Endothelial cell of umbilical vein (primary cell): ENCODE results near the gene PTPRH. TPM values are rescaled to one million over a fixed set of nuclear protein-coding genes. Genes with fewer than 3 reads are reported as not detected.

Source experiments
- BruUV-seq: library from RNA; stranded (reverse); fragments of 400-500 nt; replicated peaks from 2 replicates; lab custom pipeline; 2021; lab: Mats Ljungman, UMichigan
- CTCF ChIA-PET: fragments of 300-600, 350-600 bp; sonication (Branson Sonifier 250); formaldehyde crosslinking; loops from one replicate; lab custom pipeline; 2021; ENCODE audit warnings: antibody characterized with exemption, inconsistent platforms; lab: Charles Lee
- POLR2A ChIA-PET: fragments of 300-600, 350-600 bp; sonication (Branson Sonifier 250); formaldehyde crosslinking; loops from one replicate; lab custom pipeline; 2021; ENCODE audit warnings: antibody characterized with exemption, inconsistent platforms; lab: Charles Lee
- DNase-seq: peaks from one replicate; pipeline ENCODE4 v3.0.0-alpha.2; 2011; ENCODE audit warnings: low read depth, low spot score
- FAIRE-seq: peaks from 2 replicates; lab custom pipeline; 2011; peaks lifted over from hg19 to GRCh38; lab: Jason Lieb, UNC
- H2AFZ ChIP-seq: 2 replicates; pipeline ENCODE4 v1.6.0; 2012; ENCODE audit warnings: low read depth, low read length, control low read depth, inconsistent platforms
- H3K27ac ChIP-seq: 2 replicates; pipeline ENCODE4 v1.5.1; 2011; ENCODE audit warnings: low read depth, mild to moderate bottlenecking, control low read depth, low read length, moderate library complexity; ENCODE audit not compliant: insufficient read depth
- H3K27me3 ChIP-seq, 2 experiments: 2 replicates each; pipeline versions ENCODE4 v1.6.0 to v1.6.1; 2011; ENCODE audit warnings: low read length in 2 of 2, mixed read lengths in 1 of 2; ENCODE audit not compliant: control insufficient read depth in 2 of 2, insufficient read depth in 2 of 2
- H3K36me3 ChIP-seq, 2 experiments: 2 replicates in 1 of 2; 3 replicates in 1 of 2; pipeline ENCODE4 v1.5.1; 2011; ENCODE audit warnings: low read length in 2 of 2, mild to moderate bottlenecking in 1 of 2, moderate library complexity in 1 of 2; ENCODE audit not compliant: control insufficient read depth in 2 of 2, insufficient read depth in 2 of 2; ENCODE audit errors: extremely low read depth in 1 of 2
- H3K4me1 ChIP-seq: 3 replicates; pipeline ENCODE4 v1.5.1; 2011; ENCODE audit warnings: mild to moderate bottlenecking, low read length; ENCODE audit not compliant: control insufficient read depth, insufficient read depth; ENCODE audit errors: extremely low read depth
- H3K4me2 ChIP-seq: 2 replicates; pipeline ENCODE4 v1.6.1; 2011; ENCODE audit warnings: low read length, control low read depth, mixed read lengths; ENCODE audit not compliant: insufficient read depth
- H3K4me3 ChIP-seq, 3 experiments: fragments of 200-600 bp in 1 of 3; sonication (generic), shearing (Covaris generic) in 1 of 3; replicated peaks in 1 of 3; 2 replicates each; pipeline ENCODE4 v1.5.1; 2011 to 2016; ENCODE audit warnings: control low read depth in 3 of 3, low read length in 3 of 3, mild to moderate bottlenecking in 2 of 3, inconsistent platforms in 1 of 3, low read depth in 1 of 3, moderate library complexity in 1 of 3; ENCODE audit not compliant: insufficient read depth in 1 of 3
- H3K79me2 ChIP-seq: 2 replicates; pipeline ENCODE4 v1.6.0; 2012; ENCODE audit warnings: low read length, inconsistent platforms; ENCODE audit not compliant: control insufficient read depth, insufficient read depth
- H3K9ac ChIP-seq: replicated peaks from 2 replicates; pipeline ENCODE3; 2011; ENCODE audit warnings: low read length, control low read depth; ENCODE audit not compliant: insufficient read depth; ENCODE audit errors: extremely low read depth
- H3K9me1 ChIP-seq: replicated peaks from 3 replicates; pipeline ENCODE4 v1.6.0; 2011; ENCODE audit warnings: mild to moderate bottlenecking, low read length; ENCODE audit not compliant: control insufficient read depth, insufficient read depth; ENCODE audit errors: extremely low read depth
- H3K9me3 ChIP-seq: replicated peaks from 2 replicates; pipeline ENCODE4 v1.5.1; 2012; ENCODE audit warnings: low read length, inconsistent platforms; ENCODE audit not compliant: control insufficient read depth, insufficient read depth
- H4K20me1 ChIP-seq: replicated peaks from 2 replicates; pipeline ENCODE3; 2011; ENCODE audit warnings: mild to moderate bottlenecking, low read length; ENCODE audit not compliant: control insufficient read depth, insufficient read depth; ENCODE audit errors: extremely low read depth
- EZH2 ChIP-seq: IDR thresholded peaks from 2 replicates; pipeline ENCODE4 v1.6.1; 2012; ENCODE audit warnings: borderline replicate concordance, low read depth, mild to moderate bottlenecking, moderate library complexity, low read length, inconsistent platforms; ENCODE audit not compliant: severe bottlenecking
- FOS ChIP-seq: IDR thresholded peaks from 2 replicates; pipeline ENCODE4 v1.6.1; 2011; ENCODE audit warnings: mild to moderate bottlenecking, low read length, moderate library complexity, borderline replicate concordance; ENCODE audit not compliant: insufficient read depth
- GATA2 ChIP-seq: IDR thresholded peaks from 2 replicates; pipeline ENCODE4 v1.7.0; 2011; ENCODE audit warnings: low read depth, mild to moderate bottlenecking, moderate library complexity, mixed read lengths, low read length; ENCODE audit not compliant: insufficient read length, insufficient read depth
- JUN ChIP-seq: IDR thresholded peaks from 2 replicates; pipeline ENCODE4 v1.6.1; 2011; ENCODE audit warnings: borderline replicate concordance, low read depth; ENCODE audit not compliant: insufficient read length, insufficient read depth
- MAX ChIP-seq: IDR thresholded peaks from 2 replicates; pipeline ENCODE4 v1.6.1; 2011; ENCODE audit not compliant: insufficient read depth, insufficient read length
- MYC ChIP-seq: IDR thresholded peaks from one replicate; pipeline ENCODE4 v1.6.1; 2011; ENCODE audit warnings: mild to moderate bottlenecking, low read depth, low read length
- POLR2A ChIP-seq: IDR thresholded peaks from 2 replicates; pipeline ENCODE4 v1.6.1; 2012; ENCODE audit warnings: low read depth, mild to moderate bottlenecking, control low read depth, low read length
- POLR2AphosphoS5 ChIP-seq: IDR thresholded peaks from 2 replicates; pipeline ENCODE4 v1.6.1; 2012; ENCODE audit warnings: low read depth, mild to moderate bottlenecking, control low read depth, low read length, moderate library complexity; ENCODE audit not compliant: insufficient read depth
- dilution Hi-C: fragments of 300-500 bp; cut with MboI; formaldehyde crosslinking; loops from one replicate; pipeline ENCODE4 v1.15.0; 2019; ENCODE audit warnings: low sequenced_read_pairs; ENCODE audit not compliant: extremely low pct_ligation_motif_present
- intact Hi-C: fragments of 100-400 bp; cut with micrococcal nuclease; formaldehyde crosslinking; loops from one replicate; pipeline ENCODE4 v1.10.0; 2022
- polyA plus RNA-seq, 4 experiments: library from polyadenylated mRNA; depleted of rRNA in 3 of 4; stranded (reverse) in 3 of 4; unstranded in 1 of 4; fragments of >200 nt; gene quantifications; 2 replicates each; pipeline versions ENCODE4 v1.2.1 to v1.2.3, GENCODE V29; 2011 to 2012; ENCODE audit warnings: missing spikeins in 1 of 4
- total RNA-seq: library from RNA; stranded (reverse); gene quantifications from 2 replicates; pipeline ENCODE4 v1.2.3, GENCODE V29; 2021
- TF ChIP-seq, protein P1 (sequence below), 2 donors: IDR thresholded peaks; 1 replicate in 1 of 2; 2 replicates in 1 of 2; pipeline ENCODE4 v1.5.1; 2011; ENCODE audit warnings: low read length in 2 of 2, mild to moderate bottlenecking in 2 of 2, moderate library complexity in 2 of 2, control low read depth in 1 of 2, inconsistent platforms in 1 of 2, low read depth in 1 of 2; ENCODE audit not compliant: insufficient read depth in 1 of 2; ENCODE audit errors: extremely low read depth in 1 of 2

PTPRH gene
- total and polyA plus RNA-seq, 2 donors (not counting 3 experiments of a cell fraction or from before 2014, with no cell fraction given) = 0.14 to 1.00 TPM

DNA sequence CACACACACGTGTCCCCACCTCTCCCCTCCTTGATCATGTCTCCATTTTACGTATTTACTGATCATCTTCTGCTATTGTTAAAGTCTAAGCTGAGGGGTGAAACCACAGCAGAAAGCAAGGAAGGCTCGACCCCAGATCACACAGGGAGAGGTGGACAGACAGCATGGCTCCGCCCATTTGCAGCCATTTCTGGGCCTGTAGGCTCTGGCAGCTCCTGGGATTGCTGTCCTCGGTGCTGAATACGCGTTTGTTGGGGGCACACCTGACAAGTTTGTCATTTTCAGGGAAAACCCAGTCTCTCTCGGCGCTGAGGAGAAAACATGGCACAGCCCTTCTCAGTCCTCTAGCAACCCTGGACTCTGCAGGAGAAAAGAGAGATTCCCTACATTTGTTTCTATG, 11.2 kb upstream of the PTPRH start:
- no peak for TF ChIP-seq POLR2AphosphoS5
- no peak for TF ChIP-seq GATA2
- TF ChIP-seq EZH2 = no peak
- TF ChIP-seq, protein P1, sequence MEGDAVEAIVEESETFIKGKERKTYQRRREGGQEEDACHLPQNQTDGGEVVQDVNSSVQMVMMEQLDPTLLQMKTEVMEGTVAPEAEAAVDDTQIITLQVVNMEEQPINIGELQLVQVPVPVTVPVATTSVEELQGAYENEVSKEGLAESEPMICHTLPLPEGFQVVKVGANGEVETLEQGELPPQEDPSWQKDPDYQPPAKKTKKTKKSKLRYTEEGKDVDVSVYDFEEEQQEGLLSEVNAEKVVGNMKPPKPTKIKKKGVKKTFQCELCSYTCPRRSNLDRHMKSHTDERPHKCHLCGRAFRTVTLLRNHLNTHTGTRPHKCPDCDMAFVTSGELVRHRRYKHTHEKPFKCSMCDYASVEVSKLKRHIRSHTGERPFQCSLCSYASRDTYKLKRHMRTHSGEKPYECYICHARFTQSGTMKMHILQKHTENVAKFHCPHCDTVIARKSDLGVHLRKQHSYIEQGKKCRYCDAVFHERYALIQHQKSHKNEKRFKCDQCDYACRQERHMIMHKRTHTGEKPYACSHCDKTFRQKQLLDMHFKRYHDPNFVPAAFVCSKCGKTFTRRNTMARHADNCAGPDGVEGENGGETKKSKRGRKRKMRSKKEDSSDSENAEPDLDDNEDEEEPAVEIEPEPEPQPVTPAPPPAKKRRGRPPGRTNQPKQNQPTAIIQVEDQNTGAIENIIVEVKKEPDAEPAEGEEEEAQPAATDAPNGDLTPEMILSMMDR (IDR thresholded peaks at IDR 0.05; ENCODE audit: extremely low read depth in 1 of 2, insufficient read depth in 1 of 2, low read depth in 1 of 2, low read length in 2 of 2) = no peak
- TF ChIP-seq MYC = no peak
- TF ChIP-seq JUN = no peak
- no peak for TF ChIP-seq MAX
- no peak for TF ChIP-seq POLR2A
- TF ChIP-seq FOS = no peak
- intact Hi-C loops = no loop called here
- POLR2A ChIA-PET = no interaction called here

More for the DNA sequence above, 11.2 kb upstream of the PTPRH start:
- dilution Hi-C loops = no loop called here
- Histone ChIP-seq H3K4me3 (no peak overlapping the region), H3K79me2 (no peaks in the 10 kb centered on the region), H4K20me1 (no peaks in the 10 kb centered on the region), H3K4me2 (no peak overlapping the region), H3K36me3 (no peaks in the 10 kb centered on the region), H3K27ac (no peak overlapping the region), H3K9me3 (no peaks in the 10 kb centered on the region), H3K4me1 (peaks cover 9% of the 10 kb centered on the region), H2AFZ (no peak overlapping the region), H3K27me3 (no peaks in the 10 kb centered on the region), H3K9me1 (no peaks in the 10 kb centered on the region), H3K9ac (no peak overlapping the region)
- CTCF ChIA-PET = no interaction called here
- FAIRE-seq (no peak), DNase-seq (no peak)
- no TSS peak for BruUV-seq
